GM13976 (cell line): Measurements from ENCODE around the gene CDC34.
A peak's percentile ranks its signal among the peaks of the same experiment; 100 is the strongest.

Experiments used
- DNase-seq: peaks from one replicate; pipeline ENCODE4 v3.0.0; 2012; ENCODE audit warnings: low spot score
- in situ Hi-C: fragments of 300-500 bp; cut with MboI; formaldehyde crosslinking; loops from one replicate; pipeline ENCODE4 v1.12.0; 2022; ENCODE audit warnings: low sequenced_read_pairs, mixed read lengths, inconsistent platforms; ENCODE audit not compliant: unreplicated experiment
- TF ChIP-seq, protein P1 (sequence below): IDR thresholded peaks from 2 replicates; pipeline ENCODE4 v1.5.1; 2012; ENCODE audit warnings: borderline replicate concordance, mild to moderate bottlenecking; ENCODE audit not compliant: insufficient read depth; ENCODE audit errors: extremely low read depth, missing control alignments, control extremely low read depth

The CDC34 gene, protein sequence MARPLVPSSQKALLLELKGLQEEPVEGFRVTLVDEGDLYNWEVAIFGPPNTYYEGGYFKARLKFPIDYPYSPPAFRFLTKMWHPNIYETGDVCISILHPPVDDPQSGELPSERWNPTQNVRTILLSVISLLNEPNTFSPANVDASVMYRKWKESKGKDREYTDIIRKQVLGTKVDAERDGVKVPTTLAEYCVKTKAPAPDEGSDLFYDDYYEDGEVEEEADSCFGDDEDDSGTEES

DNA sequence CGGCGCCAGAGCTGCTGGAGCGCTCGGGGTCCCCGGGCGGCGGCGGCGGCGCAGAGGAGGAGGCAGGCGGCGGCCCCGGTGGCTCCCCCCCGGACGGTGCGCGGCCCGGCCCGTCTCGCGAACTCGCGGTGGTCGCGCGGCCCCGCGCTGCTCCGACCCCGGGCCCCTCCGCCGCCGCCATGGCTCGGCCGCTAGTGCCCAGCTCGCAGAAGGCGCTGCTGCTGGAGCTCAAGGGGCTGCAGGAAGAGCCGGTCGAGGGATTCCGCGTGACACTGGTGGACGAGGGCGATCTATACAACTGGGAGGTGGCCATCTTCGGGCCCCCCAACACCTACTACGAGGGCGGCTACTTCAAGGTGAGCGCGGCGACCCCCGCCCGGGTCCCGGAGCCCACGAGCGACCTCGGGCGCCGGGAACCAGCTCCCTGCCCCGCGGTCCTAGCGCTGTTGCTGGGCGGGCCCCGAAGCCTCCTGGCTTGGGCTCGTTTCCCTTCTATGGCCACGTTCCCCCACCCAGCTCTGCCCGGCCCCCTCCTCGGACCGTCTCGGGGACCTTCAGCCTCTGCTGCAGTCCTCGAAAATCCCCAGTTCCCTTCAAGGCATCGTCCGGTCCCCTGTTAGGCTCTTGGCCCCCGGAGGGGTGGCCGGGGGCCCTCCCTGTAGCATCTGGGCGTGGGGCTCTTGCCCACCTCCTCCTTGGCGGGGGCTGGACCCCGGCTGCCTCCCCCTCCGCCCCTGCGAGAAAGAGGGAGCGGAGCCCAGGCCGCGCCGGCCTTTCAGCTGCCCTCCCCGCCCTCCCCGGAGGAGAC is at the start of gene CDC34:
Gene CDC34, plus strand, starts transcription at position 8 of the 808 bp plus-strand sequence. Its CDS starts 172 bp downstream, at position 180.
- in situ Hi-C loops: no loop called here
- DNase-seq: peak; percentile 64
- TF ChIP-seq, protein P1, sequence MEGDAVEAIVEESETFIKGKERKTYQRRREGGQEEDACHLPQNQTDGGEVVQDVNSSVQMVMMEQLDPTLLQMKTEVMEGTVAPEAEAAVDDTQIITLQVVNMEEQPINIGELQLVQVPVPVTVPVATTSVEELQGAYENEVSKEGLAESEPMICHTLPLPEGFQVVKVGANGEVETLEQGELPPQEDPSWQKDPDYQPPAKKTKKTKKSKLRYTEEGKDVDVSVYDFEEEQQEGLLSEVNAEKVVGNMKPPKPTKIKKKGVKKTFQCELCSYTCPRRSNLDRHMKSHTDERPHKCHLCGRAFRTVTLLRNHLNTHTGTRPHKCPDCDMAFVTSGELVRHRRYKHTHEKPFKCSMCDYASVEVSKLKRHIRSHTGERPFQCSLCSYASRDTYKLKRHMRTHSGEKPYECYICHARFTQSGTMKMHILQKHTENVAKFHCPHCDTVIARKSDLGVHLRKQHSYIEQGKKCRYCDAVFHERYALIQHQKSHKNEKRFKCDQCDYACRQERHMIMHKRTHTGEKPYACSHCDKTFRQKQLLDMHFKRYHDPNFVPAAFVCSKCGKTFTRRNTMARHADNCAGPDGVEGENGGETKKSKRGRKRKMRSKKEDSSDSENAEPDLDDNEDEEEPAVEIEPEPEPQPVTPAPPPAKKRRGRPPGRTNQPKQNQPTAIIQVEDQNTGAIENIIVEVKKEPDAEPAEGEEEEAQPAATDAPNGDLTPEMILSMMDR: no peak

DNA sequence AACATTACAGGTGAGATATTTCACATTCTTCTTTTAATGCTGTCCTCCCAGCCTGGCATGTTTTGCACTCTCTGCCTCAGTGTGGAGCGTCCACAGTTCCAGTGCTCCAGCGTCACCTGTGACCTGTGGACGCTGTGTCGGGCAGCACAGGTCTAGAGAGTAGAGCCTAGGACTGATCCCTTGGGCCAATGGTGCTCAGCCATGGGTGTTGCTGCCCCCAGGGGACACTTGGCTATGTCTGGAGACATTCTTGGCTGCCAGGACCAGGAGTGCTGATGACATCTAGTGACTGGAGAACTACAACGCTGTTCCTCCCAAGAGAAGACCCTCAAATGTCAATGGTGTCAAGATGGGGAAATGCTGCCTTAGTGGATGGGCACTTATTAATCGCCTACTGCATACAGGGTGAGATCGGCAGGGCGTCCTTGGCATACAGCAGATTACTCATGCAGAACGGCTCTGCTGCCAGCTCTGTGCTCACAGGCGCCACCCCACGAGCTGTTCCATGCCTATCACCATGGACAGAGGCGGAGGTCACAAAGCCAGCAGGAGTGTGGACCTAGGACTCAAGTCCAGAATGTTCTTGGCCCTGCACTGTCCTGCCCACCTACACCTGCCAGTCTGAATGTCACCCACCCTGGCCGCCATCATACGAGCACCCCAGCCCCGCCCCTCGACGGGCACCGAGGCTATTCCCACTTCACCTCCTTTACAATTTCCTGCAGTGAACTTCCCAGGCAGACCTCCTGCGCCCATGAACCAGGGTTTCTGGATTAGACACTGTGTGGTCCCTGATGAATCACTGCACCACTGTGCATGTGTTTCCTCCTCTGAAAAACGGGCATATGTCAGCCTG is 49.1 kb upstream of the CDC34 start:
- no peak for DNase-seq
- TF ChIP-seq, protein P1: no peak
- in situ Hi-C loops: no loop called here

DNA sequence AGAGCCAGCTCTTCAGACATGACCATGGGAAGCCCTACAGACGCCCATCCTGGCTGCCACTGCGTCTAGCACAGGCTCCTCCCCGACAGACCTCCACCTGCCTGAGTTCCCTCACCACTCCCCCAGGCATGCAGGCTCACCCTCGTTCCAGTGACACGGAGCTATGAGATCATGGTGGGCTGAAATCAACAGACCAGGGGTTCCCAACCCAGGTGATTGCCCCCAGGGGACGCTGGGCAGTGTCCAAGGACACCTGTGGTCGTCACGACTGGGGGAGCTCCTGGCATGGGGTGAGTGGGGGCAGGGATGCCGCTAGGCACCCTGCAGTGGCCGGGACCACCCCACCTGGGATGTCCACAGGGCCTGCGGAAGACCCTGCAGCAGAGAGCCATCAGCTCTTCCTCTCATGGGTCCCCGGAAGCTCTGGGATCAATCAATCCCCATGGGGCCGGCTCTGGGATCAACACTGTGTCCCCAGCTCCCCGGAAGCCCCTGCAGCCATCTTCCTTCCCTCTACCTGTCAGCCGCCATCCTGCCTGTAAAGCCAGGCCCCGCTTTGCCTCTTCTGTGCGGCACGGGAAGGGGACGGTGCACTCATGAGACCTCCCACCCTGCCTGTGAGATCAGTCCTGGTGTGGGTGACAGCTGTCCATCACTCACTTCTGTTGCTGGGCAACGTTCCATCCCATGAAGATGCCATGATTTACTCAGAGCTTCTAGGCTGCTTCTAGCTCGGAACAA is 48.1 kb upstream of the CDC34 start:
- TF ChIP-seq, protein P1: no peak
- DNase-seq: no peak
- in situ Hi-C loops: no loop called here

DNA sequence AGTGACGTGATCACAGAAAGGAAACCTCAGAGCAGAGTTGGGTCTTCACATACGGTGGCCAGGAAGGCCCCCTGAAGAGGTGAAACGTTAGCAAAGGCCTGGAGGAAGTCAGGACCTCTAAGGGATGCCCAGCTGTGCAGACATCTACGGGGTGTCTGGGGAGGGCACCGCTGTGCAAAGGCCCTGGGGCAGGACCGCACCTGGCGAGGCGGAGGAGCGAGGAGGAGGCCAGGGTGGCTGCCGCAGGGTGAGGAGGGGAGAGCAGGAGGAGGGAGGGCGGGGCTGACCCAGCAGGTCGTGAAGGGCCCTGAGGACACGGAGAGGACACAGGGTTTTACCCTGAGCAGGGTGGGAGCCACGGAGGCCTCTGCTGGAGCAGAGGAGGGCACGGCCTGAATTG is 47.1 kb upstream of the CDC34 start:
- in situ Hi-C loops: no loop called here
- TF ChIP-seq, protein P1: no peak

DNA sequence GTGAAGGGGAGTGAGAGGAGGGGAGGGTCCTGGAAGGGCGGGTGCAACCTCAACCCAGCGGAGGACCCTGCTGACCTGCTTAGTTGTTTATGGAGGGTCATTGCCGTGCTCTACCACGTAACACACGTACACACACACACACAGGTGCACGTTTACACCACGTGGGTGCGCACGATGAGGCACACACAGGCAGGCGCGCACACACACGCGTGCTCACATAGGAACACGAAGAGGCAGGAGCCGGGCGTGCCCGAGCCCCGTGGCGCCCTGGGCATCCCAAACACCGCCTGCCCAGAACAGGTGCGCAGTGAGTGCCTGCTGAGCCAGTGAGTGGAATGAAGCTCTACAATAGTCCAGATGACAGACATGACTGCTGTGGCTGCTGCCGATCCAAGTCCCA is 46.5 kb upstream of the CDC34 start:
- in situ Hi-C loops: no loop called here
- no peak for DNase-seq
- TF ChIP-seq, protein P1: no peak

More for the DNA sequence above, 47.1 kb upstream of the CDC34 start:
- no peak for DNase-seq
